NOMO-1 treated with DMSO at 0.1 percent for 48 hours (cell line): Measurements from ENCODE around the gene FAM228A.
A peak's percentile ranks its signal among the peaks of the same experiment; 100 is the strongest.
"Not testable (repeated sequence)": the region's sequence is repeated elsewhere in the genome, so short reads cannot be mapped to it uniquely, and the experiment has no call there.

ENCODE experiments used
- DNase-seq: peaks from one replicate; lab custom pipeline; 2025; ENCODE audit not compliant: unreplicated experiment; lab: John Stamatoyannopoulos, UW

The FAM228A gene

GRCh38 chr2:24174851-24175277 lies at the start of gene FAM228A:
Gene FAM228A, plus strand, starts transcription at chr2:24175053. Its CDS starts 428 bp downstream, at chr2:24175481.
- DNase-seq = no peak

- DNase-seq = no peak
Observed at GRCh38 chr2:24125956-24126355, 48.9 kb upstream of the FAM228A start.

GRCh38 chr2:24132543-24132942 lies 42.3 kb upstream of the FAM228A start:
- no peak for DNase-seq

- DNase-seq = not testable (repeated sequence)
Observed at GRCh38 chr2:24140305-24140704, 34.5 kb upstream of the FAM228A start.

- no peak for DNase-seq
Observed at GRCh38 chr2:24147364-24147763, 27.5 kb upstream of the FAM228A start.

GRCh38 chr2:24152413-24153197 lies 22.2 kb upstream of the FAM228A start:
- no peak for DNase-seq

- no peak for DNase-seq
Observed at GRCh38 chr2:24153478-24153877, 21.4 kb upstream of the FAM228A start.

GRCh38 chr2:24158131-24158530 lies 16.7 kb upstream of the FAM228A start:
- DNase-seq = no peak

- DNase-seq = no peak
Observed at GRCh38 chr2:24159708-24160107, 15.1 kb upstream of the FAM228A start.

GRCh38 chr2:24160761-24161160 lies 14.1 kb upstream of the FAM228A start:
- no peak for DNase-seq

- no peak for DNase-seq
Observed at GRCh38 chr2:24162494-24162893, 12.4 kb upstream of the FAM228A start.

- peak; percentile 72 for DNase-seq
Observed at GRCh38 chr2:24163186-24163585, 11.7 kb upstream of the FAM228A start.

- DNase-seq = no peak
Observed at GRCh38 chr2:24163601-24164000, 11.3 kb upstream of the FAM228A start.

GRCh38 chr2:24164416-24164973 lies 10.4 kb upstream of the FAM228A start:
- peak; percentile 62 for DNase-seq

- DNase-seq = no peak
Observed at GRCh38 chr2:24169023-24169422, 5.8 kb upstream of the FAM228A start.

GRCh38 chr2:24175631-24176187 lies 856 bp downstream of the FAM228A start:
- no peak for DNase-seq

GRCh38 chr2:24176326-24176725 lies 1.5 kb downstream of the FAM228A start:
- DNase-seq = no peak

- no peak for DNase-seq
Observed at GRCh38 chr2:24179683-24180082, 4.8 kb downstream of the FAM228A start.

GRCh38 chr2:24181849-24182248 lies 7.0 kb downstream of the FAM228A start:
- DNase-seq = no peak

- DNase-seq = no peak
Observed at GRCh38 chr2:24182507-24182906, 7.7 kb downstream of the FAM228A start.

GRCh38 chr2:24183366-24184069 lies 8.7 kb downstream of the FAM228A start:
- DNase-seq = no peak

- DNase-seq = no peak
Observed at GRCh38 chr2:24189551-24189950, 14.7 kb downstream of the FAM228A start.
